CD4-positive, alpha-beta T cell treated with Interleukin-21 for 1 hour (primary cell): ENCODE results near the gene ARL5A.
"Not testable (repeated sequence)": the region's sequence is repeated elsewhere in the genome, so short reads cannot be mapped to it uniquely, and the experiment has no call there.

Experiments used
- DNase-seq: peaks from one replicate; pipeline ENCODE4 v3.0.0-alpha.2; 2020

The ARL5A gene

DNA sequence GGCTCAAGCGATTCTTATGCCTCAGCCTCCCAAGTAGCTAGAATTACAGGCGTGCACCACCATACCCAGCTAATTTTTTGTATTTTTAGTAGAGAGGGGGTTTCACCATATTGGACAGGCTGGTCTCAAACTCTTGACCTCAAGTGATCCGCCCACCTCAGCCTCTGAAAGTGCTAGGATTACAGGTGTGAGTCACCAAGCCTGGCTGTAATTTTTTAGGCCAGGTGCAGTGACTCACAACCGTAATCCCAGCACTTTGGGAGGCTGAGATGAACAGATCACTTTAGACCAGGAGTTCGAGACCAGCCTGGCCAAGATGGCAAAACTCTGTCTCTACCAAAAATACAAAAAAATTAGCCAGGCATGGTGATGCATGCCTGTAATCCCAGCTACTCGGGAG lies 33.8 kb downstream of the ARL5A start:
- DNase-seq, result not testable (repeated sequence)

DNA sequence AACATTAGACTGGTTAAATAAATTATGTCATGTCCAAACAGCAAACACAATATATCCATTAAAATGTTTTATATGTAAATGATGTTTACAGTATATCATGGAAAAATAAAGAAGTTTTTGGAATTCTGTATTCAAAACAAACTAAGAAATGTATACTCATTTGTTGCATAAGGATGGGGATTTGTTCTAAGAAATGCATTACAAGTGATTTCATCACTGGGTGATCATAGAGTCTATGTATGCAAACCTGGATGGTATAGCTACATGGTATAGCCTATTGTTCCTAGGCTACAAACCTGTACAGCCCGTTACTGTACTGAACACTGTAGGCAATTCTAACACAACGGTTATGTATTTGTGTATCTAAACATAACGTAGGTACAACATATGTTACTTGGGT lies 35.1 kb downstream of the ARL5A start:
- DNase-seq, result no peak

DNA sequence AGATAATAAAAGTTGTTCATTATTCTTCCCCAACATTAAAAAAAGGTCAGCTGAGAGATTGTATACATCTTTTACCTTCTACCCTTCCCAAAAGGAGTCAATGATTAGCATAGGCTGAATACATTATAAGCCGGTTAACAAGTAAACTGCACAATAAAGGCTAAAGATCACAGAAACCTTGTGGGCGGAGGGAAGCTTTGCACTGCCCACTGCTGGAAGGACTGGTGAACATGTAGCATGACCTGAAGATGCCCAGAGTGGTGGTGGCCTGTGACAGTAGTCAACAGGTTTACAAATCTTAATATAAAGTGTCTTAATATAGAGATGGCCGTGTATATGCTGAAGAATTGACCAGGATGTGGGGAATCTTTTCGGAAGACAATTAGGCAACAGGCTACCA lies 35.6 kb downstream of the ARL5A start:
- DNase-seq, result no peak

GRCh38 chr2:151791545-151791944 lies 36.7 kb downstream of the ARL5A start:
- no peak for DNase-seq

GRCh38 chr2:151790689-151791088 lies 37.5 kb downstream of the ARL5A start:
- DNase-seq, result no peak

- DNase-seq, result no peak
These were observed 39.0 kb downstream of the ARL5A start for GRCh38 chr2:151789055-151789834.

- DNase-seq, result no peak
These were observed 41.7 kb downstream of the ARL5A start for GRCh38 chr2:151786483-151786882.

- DNase-seq, result no peak
These were observed 42.1 kb downstream of the ARL5A start for GRCh38 chr2:151786077-151786476.

- no peak for DNase-seq
These were observed 45.1 kb downstream of the ARL5A start for GRCh38 chr2:151783133-151783520.

- no peak for DNase-seq
These were observed 45.7 kb downstream of the ARL5A start for GRCh38 chr2:151782378-151783132.

GRCh38 chr2:151781642-151782041 lies 46.6 kb downstream of the ARL5A start:
- DNase-seq, result no peak

- no peak for DNase-seq
These were observed 47.3 kb downstream of the ARL5A start for GRCh38 chr2:151780938-151781337.

DNA sequence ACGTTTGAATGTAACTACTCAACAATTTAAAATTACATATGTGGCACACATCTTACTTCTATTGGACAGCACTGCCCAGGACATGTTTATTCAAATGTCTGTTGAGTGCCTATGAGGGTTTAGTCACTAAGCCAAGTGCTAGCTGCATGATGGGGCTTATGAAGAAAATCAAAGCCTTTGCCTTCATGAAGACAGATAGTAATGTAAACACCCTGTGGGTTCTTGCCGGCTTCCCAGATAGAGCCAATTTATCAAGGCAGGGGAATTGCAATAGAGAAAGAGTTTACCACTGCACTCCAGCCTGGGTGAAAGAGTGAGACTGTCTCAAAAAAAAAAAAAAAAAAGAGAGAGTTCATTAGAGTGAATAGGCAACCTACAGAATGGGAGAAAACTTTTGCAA lies 50.3 kb downstream of the ARL5A start:
- DNase-seq, result no peak

- no peak for DNase-seq
These were observed 50.7 kb downstream of the ARL5A start for GRCh38 chr2:151777487-151777886.

DNA sequence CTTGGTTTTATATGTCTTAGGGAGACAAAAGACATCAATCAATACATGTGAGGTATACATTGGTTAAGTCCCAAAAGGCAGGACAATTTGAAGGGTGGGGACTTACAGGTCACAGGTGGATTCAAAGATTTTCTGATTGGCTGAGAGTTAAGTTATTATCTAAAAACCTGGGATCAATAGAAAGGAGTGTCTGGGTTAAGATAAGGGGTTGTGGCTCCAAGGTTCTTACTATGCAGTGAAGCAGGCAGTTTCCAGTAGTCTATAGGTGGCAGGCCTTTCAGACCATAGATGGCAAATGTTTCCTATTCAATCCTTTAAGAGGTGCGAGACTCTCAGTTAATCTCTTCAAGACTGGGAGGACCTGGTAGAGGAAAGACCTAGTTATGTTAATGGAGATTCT lies 51.9 kb downstream of the ARL5A start:
- DNase-seq, result no peak

GRCh38 chr2:151775057-151775740 lies 53.0 kb downstream of the ARL5A start:
- no peak for DNase-seq

- DNase-seq, result no peak
These were observed 53.7 kb downstream of the ARL5A start for GRCh38 chr2:151774506-151774905.

DNA sequence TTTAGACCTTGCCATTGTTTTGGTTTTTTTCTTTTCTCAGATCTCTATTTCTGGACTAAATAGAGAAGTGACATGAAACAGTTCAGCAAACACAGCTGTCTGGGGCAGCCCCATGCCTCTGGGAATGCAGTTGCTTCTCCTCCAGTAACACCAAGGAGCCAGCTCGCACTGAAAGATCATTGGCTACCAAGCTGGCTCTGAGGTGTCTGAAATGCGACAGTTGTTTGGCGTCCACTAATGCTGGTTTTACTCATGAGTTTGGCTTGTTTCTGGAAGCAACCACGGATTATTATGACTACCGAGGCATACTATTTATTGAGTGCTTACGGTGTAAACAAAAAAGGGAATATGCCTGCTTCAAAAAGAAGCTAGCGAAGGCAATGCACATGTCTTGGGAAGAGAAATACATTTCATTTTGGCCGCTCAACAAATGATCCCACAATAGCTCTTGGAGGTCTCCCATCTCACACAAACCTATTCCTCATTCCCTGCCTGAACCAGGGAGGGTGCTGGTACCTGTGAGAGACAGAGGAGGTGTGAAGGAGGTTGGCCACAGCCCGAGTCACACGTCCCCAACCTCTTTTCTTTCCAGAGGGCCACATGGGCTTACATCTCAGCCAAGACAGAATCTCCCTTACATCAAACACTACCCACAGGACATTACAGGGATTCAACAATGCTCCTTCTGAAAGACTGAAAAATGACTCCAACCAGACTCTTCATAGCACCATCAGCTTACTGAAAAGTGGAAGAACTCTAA lies 56.4 kb downstream of the ARL5A start:
- no peak for DNase-seq

DNA sequence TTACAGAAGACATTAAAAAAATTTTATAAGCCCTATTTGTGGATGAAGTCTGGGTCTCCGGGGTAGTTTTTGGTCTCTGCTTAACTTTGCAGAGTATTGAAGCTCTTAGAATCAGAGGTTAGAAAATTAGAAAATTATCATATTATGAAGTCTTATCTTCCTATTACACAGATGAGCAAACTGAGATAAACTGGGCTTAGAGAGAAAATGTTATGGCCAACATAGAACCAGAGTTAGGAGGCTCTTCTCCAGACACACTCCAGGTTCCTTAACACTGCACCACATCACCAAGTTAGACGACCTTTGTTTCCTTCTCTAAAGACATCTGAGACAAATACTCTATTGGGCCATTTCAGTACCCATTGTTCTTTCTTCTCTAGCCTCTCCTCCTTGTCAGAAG lies 57.2 kb downstream of the ARL5A start:
- DNase-seq, result no peak

GRCh38 chr2:151769606-151770005 lies 58.6 kb downstream of the ARL5A start:
- no peak for DNase-seq

DNA sequence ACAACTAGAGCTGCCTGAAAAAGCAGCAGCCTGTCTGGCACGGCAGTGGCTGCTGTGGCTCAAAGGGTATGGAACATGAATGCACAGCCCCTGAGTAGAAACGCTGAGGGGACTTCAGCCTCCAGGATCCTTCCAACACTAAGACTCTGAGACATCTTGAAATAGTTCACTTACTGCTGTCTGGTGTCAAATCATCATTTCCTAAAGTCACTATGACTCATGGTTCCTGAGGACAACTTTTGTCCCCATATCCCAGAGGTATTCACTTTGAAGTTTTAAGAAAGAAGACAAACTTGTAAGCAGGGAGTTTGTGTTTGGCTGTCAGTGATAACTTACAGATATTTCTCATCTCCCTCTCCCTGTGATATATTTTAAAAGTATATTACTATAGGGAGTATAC lies 60.7 kb downstream of the ARL5A start:
- DNase-seq, result no peak

DNA sequence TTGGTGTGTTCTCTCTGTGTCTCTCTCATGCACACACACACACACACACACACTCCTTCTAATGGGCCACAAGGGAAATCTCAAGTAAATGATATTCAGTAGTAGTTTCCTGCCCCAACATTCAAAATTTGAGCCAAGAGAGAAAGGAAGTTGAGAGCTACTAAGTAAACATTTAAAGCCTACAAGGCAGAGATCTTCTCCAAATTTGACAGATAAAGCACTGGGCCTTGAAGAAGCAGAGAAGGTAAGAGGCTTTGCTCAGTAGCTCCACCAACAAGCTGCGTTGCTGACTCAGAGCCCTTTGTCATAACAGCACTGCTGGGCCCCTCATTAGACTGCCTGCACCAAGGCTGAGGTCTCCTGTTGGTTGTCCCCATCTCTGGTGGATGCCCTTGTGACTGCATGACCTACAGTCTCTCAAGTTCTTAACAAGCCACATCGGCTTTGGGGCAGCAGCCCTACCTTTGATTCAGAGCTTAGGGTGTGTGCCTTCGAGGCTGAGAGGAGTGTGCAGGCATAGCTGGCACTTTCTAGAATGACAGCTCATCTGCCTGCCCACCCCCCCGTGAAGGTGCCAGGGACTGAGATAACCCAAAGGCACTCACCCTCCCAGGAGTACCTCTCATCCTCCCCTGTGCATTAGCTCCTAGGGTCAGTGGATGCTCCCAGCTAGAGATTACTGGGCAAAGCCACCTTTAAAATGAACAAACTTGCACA lies 61.6 kb downstream of the ARL5A start:
- DNase-seq, result no peak
